Effector CD8-positive, alpha-beta T cell (primary cell): ENCODE results near the gene ROCK2.

Experiments used
- DNase-seq: peaks from one replicate; lab custom pipeline; 2025; lab: John Stamatoyannopoulos, UW

The ROCK2 gene

DNA sequence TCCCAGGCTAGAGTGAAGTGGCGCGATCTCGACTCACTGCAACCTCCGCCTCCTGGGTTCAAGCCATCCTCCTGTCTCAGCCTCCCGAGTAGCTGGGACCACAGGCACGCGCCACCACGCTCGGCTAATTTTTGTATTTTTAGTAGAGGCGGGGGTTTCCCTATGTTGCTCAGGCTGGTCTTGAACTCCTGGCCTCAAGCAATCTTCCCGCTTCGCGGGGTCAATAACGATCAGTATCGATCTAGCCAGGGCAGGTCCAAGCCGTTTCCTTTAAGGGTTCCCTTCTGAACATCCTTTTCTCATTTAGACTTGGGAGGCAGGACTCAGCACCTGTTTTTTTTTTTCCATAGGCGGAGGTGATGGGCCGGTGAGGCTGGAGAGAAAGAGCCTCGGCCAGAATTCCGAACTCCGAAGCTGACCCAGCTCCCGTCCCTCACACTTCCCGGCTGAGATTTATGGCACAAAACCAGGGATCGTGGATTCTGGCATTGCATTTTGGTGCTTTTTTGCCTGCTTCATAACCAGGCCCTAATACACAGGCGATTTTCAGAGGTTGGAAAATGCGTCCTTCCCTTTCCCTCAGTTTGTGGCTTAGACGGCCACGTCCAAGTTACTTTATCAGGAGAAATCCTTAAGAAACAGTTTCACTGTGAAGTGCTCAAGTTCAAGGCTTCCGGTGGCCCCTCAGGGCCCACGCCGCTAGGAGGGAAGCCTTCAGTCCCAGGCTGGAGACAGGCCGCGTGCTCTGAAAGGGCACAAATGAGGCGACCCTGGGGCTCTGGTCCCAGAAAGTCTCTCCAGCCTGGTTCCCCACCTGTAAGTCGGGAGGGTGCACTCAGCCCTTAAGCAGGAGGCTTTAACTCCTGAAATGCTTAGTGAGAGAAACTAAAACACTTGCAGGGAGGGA lies 190.2 kb downstream of the ROCK2 start:
- DNase-seq, result peak; percentile 35

DNA sequence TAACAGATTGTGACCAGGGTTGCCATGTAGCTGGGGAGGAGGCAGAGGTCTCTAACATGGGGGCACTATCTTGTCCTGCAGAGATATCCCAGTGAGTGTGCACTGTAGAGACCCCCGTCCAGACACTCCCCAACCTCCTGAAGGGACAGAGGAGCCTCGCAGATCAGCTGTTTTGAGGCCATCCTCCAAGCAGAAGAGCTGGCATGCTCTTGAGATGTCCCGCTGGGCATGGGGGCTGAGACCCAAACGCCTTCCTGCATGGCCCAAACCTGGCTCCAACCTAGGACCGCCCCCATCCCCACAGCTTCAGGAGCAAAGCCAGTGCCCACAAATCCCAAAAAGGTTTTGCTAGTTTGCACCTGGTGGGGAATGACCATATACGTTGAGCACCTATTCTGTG lies 191.8 kb downstream of the ROCK2 start:
- no peak for DNase-seq

DNA sequence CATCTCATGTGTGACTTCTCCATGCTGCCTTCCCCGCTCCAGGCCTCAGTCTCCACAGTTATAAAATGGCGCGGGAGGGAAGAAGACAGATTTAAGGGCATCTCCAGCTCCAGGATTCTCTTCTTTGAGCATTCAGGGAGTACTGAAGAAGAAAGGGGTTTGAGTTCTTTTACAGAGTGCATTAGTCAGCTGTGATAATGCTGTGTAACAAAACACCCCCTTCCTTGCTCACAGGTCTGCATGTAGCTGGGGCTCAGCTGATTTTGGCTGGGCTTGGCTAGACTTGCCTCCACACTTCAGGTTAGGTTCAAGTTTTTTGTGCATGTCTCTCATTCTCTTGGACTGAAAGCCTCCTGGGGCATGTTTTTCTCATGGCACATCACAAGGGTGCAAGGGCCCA lies 197.2 kb downstream of the ROCK2 start:
- DNase-seq, result no peak

- DNase-seq, result no peak
These were observed 198.4 kb downstream of the ROCK2 start for GRCh38 chr2:11146076-11146475.

GRCh38 chr2:11145350-11145749 lies 199.1 kb downstream of the ROCK2 start:
- DNase-seq, result no peak

- DNase-seq, result no peak
These were observed 199.7 kb downstream of the ROCK2 start for GRCh38 chr2:11144738-11145079.

GRCh38 chr2:11144077-11144737 lies 200.2 kb downstream of the ROCK2 start:
- no peak for DNase-seq

DNA sequence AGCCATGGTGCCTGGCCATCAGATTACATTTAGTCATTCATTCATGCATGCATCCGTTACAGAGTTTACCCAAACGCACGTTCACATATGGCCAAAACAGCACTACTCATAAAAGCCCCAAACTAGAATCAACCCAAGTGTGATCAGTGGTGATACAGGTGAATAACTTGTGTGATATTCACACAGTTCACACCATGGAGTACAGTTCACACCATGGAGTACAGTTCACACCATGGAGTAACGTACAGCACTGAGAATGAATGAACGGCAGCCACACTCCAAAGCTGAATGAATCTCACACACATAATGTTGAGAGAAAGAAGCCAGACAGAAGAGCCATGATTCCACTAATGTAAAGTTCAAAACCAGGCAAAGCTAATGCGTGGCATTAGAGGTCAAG lies 201.4 kb downstream of the ROCK2 start:
- no peak for DNase-seq

DNA sequence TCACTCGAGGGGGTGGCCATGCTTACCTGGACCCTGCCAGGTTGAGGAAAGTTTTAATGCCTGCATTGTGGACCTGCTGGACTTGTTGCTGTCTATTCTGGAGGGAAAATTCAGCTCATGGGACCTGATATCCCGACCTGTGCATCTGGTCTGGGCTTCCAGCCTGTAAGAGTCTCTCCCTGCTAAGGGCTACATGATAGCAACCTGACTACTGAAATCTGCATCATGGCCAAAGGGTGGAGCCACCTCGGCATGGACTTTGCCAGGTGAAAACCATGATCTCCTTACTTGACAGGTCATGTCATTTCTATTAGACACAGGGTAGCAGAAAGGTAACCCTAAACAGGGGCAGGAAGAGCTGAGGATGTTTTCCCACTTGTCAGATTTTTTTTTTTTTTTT lies 202.1 kb downstream of the ROCK2 start:
- DNase-seq, result no peak

DNA sequence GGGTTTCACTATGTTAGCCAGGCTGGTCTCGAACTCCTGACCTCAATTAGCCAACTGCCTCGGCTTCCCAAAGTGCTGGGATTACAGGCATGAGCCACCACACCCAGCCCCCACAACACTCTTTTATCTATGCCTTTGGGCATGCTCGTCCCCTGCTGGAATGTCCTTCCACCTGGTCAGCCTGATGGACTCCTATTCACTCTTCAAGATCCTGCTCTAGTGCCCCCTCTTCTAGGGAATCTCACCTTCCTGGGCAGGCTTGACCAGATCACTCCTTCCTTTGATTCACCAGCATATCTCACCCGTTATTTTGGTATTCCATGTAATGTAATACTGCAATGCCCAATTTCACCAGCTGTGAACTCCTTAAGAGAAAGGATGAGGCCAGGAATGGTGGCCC lies 203.1 kb downstream of the ROCK2 start:
- DNase-seq, result no peak

DNA sequence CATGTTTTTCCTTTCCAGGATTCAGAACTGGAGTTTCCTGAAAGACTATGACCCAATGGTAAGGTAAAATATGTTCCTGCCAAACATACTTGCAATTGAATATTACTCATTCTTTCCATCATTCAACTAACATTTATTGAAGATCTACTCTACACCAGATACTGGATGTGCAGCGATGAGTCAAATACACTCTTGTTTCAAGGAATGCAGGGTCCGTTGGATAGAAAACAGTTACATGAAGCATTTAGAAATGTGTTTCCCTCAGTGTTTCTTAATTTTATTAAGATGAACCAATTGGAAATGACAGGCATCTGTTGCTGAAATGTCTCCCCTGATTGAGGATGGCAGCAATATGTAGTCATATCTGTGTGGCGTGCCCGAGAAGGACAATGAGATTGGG lies 203.9 kb downstream of the ROCK2 start:
- no peak for DNase-seq

DNA sequence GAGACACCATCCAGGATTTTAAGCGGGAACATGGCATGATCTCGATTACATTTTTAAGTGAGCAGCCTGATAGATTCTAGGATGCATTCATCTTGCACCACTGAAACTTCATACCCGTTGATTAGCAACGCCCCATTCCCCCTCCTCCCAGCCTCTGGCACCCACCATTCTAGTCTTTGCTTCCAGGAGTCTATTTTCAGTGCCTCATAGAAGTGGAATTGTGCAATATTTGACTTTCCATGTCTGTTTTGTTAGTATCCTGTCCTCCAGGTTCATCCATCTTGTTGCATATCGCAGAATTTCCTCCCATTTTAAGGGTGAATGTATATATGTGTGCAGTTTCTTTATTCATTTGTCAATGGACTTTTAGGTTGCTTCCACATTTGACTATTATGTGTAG lies 210.1 kb downstream of the ROCK2 start:
- DNase-seq, result no peak

GRCh38 chr2:11133936-11134320 lies 210.5 kb downstream of the ROCK2 start:
- no peak for DNase-seq

- DNase-seq, result no peak
These were observed 211.0 kb downstream of the ROCK2 start for GRCh38 chr2:11133238-11133935.

GRCh38 chr2:11132036-11132671 lies 212.3 kb downstream of the ROCK2 start:
- DNase-seq, result no peak

DNA sequence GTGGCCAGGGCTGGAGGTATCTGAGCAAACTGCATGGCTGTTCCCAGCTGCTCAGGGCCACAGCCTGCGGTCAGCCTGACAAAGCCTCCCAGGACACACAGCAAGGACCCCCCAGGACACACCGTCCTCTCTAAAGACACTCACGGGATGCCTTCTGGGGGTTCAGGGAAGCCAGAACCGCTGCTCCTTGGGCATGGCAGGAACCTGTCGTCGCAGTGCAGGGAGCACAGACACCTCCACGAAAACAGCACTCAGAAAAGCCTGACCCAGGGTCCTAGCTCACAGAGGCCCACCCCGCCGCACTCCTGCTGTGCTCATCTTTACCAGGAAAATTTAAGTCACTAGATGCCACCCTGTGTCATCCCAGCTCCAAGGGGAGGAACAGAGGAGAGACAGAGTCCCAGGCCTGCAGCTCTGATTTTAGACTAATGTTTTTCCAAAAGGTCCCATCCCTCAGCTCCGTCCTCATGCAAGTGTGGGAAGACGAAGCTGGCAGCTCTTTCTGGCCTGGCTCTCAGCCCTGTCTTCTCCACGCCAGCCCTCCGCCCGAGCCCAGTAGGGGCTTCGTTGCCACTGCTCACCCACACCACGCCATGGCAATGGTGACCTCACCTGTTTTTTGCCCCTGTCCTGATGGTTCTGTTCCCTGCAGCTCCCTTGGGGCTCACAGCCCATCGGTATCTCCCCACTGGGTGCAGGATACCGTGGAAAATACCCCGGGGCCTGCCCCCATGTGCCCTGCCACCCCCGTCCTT lies 213.1 kb downstream of the ROCK2 start:
- no peak for DNase-seq
